HG03103 (cell line): ENCODE data around the gene NPHP4.

ENCODE experiments used
- ATAC-seq: cut with Tn5 transposase; IDR thresholded peaks from one replicate; pipeline ENCODE4 v1.9.1; 2021; ENCODE audit warnings: low read depth; ENCODE audit not compliant: unreplicated experiment

NPHP4 gene

GRCh38 chr1:5916572-5917280 is 75.5 kb downstream of the NPHP4 start:
- no peak for ATAC-seq

GRCh38 chr1:5915587-5916571 is 76.3 kb downstream of the NPHP4 start:
- no peak for ATAC-seq

DNA sequence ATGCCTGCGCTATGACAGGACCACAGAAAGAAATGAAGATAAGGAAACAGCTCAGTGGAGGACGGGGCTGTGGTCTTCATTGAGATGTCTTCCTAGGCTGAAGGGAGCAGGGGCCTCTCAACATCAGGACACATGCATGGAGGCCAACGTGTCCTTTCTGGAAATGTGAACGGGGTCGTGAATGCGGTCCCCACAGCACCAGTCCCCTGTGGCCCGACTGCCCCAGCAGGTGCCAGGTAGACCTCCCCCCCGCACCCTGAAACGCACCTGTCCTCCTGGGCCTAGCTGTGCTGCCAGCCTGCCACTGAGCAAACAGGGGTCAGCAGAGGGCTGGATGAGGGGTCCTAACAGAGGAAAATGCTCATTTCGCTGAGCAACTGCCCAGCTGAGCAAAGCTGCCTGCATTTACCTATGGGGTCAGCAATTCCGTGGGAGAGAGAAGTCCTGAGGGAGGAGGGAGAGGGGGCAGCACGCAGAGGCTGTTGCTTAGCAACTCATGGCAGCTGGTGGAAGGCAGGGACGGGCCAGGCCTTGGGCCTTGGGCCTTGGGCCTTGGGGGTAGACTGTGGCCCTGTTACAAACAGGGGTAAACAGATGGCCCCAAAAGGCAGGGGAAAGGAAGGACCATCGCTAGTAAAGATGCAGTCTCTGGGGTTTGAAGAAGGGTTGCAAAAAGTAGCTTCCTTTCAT is 77.4 kb downstream of the NPHP4 start:
- ATAC-seq: no peak

DNA sequence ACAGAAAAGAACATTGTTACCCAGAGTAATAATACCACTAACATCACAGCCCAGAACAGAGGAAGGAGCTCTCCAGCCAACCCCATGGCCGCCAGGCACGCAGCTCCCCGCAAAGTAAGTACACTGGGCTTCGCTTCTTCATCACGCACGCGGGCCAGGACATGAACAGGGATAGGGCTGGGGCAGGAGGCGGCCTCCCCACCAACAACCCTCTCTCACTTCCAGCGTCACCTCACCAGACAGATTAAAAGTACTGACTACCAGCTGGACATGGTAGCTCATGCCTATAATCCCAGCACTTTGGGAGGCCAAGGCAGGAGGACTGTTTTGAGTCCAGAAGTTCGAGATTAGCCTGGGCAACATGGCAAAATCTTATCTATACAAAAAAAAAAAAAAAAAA is 78.3 kb downstream of the NPHP4 start:
- ATAC-seq: no peak

GRCh38 chr1:5913078-5913845 is 79.0 kb downstream of the NPHP4 start:
- ATAC-seq: no peak

- ATAC-seq: no peak
These were observed 80.4 kb downstream of the NPHP4 start for GRCh38 chr1:5911871-5912271.

- no peak for ATAC-seq
These were observed 81.1 kb downstream of the NPHP4 start for GRCh38 chr1:5911157-5911556.

DNA sequence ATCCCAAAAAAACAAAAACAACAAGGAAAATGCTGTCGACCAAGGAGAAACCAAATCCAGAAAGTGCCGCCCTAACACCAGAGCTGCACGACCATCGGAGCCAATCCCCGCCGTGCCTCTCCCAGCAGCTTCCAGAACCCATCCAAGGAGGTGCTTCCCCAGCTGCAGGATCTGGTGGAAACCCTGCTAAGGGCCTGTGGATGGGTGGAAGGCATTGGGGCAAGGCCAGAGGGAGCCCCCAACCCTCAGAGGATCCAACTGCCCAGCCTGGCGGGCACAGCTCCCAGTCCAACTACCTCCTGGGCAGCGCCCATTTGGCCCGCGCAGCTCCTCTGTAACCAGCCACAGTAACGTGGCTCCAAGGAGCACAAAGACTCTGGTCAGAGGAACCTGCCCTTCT is 81.6 kb downstream of the NPHP4 start:
- no peak for ATAC-seq

DNA sequence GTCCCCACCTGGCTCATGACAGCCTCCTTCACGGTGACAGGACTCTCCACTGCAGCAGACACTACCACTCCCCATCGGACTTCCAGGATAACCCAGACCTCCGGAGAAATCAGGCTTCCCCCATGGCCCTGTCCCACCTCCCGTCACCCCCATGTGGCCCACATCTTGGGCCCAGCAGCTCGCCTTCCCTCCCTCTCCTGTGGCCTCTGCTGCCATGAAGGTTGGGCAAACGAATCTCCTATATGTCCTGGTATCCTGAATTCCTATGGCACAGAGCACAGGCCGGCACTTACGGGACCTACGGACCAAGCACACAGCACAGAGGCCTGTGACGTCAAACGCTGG is 82.0 kb downstream of the NPHP4 start:
- ATAC-seq: no peak

GRCh38 chr1:5909576-5910275 is 82.5 kb downstream of the NPHP4 start:
- ATAC-seq: no peak

DNA sequence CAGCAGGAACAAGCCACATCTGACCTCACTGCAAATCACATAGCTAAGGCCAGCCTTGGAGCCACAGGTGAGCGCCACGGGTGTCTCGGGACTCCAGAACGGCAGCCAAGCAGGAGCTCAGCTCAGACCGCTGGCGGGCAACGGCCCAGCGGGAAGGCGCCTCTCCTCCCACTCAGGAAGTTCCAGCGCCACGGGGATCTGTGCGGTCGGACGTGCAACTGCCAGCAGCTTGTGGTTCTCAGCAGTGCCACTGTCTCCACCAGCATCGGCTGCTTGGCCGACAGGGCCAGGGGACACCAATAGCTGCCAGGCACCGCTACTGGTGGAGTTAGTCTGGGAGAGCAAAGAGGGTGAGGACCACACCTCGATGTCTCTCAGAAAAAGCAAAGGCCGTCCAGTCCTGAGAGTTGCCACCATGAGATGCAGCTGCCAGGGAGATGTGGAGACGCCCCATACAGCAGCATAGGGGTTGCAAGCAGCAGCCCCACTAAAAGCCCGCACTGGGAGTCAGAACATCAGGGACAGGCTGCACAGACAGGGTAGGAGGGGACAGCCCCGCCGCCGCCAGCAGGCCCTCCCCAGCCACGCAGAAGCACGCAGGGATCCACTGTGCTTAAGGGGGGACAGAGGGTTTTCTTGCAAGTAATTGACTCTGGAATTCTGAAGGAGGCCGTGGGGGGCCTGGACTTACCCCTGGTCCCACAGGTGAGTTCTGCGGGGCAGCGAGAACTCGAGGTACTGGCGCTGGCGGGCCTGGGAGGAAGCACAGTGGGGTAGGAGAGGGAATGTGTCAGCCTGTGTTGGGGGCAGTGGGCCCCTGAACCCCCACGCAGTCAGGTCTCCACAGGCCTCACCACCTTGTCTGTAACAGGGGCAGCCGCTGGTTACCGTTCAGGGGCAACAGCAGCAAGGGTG is 83.5 kb downstream of the NPHP4 start:
- ATAC-seq: no peak

DNA sequence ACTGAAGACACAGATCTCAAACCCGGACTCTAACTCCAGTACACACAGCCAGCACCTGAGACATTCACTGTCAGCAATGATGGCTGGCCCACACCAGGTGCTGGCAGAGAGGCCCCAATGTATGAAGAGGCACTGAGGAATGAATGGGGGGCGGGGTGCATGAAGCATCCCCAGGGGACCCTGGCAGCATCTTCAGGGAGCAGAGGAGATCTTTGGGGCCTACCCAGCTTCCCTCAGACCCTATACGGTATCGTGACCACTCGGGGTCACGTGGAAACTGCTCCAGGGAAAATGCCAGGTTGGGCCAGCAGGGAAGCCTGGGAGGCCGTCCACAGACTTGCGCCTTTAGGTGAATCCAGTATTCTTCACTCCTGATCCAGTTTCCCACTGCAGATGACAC is 84.3 kb downstream of the NPHP4 start:
- no peak for ATAC-seq

- no peak for ATAC-seq
These were observed 84.8 kb downstream of the NPHP4 start for GRCh38 chr1:5907386-5907785.

DNA sequence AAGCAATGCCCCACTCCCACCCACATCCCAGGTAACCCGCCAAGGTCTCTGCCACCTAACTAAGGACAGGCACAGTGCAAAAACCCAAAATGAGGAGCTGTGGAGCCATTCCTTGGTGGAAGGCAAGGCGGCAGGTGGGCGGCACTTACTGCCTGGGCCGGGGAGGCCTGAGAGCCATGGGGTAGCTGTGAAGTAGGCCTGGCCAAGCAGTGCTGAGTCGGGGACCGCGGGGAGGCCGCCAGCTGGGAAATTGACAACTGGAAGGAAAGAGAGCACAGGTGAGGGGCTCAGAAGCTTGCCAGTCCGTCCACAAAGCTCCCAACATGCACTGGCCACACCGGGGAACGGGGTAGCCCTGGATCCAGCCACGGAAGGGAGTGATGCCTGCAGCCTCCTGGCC is 85.3 kb downstream of the NPHP4 start:
- ATAC-seq: no peak

DNA sequence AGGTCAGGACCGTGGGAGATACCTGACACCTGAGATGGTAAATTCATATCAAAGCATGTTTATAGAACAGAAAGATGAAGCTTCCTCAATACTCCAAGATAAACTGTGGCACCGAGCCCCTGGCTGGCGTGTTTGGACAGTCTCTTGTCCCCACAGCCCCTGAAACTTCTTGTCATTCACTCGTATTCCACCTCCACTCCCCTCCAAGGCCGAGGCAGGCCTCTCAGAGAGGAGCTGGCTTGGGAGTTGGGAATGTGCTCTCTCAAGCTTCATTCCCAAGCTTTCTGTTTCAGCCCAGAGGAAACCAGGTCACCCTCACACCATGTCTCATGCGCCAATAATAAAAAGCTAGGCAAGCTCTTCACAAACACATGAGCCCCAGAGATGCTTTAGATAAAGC is 86.1 kb downstream of the NPHP4 start:
- no peak for ATAC-seq

GRCh38 chr1:5905436-5905835 is 86.8 kb downstream of the NPHP4 start:
- no peak for ATAC-seq

DNA sequence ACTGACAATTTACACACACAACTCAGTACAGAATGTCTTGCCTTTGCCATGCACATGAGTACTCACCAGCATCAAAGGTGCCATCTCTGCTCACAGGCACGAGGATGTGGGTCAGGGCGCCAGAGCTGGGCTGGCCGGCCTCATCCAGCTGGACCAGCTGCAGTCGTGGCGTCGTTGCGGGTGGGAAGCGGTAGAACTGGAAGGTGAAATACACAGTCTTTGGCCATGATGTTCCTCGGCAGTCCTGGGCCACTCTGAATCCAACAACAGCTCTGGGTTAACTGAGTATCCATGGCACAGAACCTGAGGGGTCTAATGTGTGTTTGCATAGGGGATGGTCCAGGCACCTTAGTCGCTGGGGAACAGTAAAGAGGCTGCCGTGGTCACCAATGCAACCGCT is 87.7 kb downstream of the NPHP4 start:
- no peak for ATAC-seq

GRCh38 chr1:5903680-5904079 is 88.5 kb downstream of the NPHP4 start:
- no peak for ATAC-seq

DNA sequence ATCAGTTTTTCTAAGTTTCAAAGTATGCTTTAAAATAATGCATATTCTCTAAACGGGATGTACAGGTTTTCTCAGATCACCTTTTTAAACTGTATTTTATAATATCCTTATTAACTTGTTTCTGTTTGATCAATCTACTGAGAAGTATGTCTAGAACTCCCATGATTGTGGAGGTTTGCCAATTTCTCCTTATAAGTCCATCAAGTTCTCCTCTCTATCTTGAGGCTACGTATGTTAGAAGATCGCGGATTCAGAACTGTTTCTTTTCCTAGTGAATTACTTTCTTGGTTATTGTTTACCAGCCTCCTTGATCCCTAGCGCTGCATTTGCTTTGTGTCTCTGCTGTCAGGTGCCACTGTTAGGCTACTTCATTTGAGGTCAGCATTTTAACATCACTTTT is 89.2 kb downstream of the NPHP4 start:
- no peak for ATAC-seq
